H1 (cell line): ENCODE results near the gene ARID1B.

Experiments used
- CEBPB ChIP-seq: IDR thresholded peaks from 2 replicates; pipeline ENCODE4 v1.6.1; 2012; ENCODE audit warnings: low read depth, low read length
- CHD2 ChIP-seq: IDR thresholded peaks from 2 replicates; pipeline ENCODE4 v1.6.1; 2012; ENCODE audit warnings: low read length, improper control_type of control experiment
- NANOG ChIP-seq: IDR thresholded peaks from 2 replicates; pipeline ENCODE4 v1.6.1; 2011; ENCODE audit warnings: low read length, low read depth, mild to moderate bottlenecking, inconsistent platforms; ENCODE audit not compliant: insufficient read depth, poor library complexity, severe bottlenecking
- SP1 ChIP-seq: IDR thresholded peaks from 2 replicates; pipeline ENCODE4 v1.6.1; 2011; ENCODE audit warnings: low read depth, low read length
- SP4 ChIP-seq: IDR thresholded peaks from 2 replicates; pipeline ENCODE4 v1.6.1; 2012; ENCODE audit warnings: low read length, inconsistent platforms
- YY1 ChIP-seq: IDR thresholded peaks from 2 replicates; pipeline ENCODE4 v1.6.1; 2011; ENCODE audit warnings: low read depth, mild to moderate bottlenecking, low read length
- TF ChIP-seq, protein P1 (sequence below), 3 experiments: IDR thresholded peaks; 1 replicate in 2 of 3; 2 replicates in 1 of 3; pipeline versions ENCODE4 v1.5.1 to v1.6.1; 2011; ENCODE audit warnings: low read length in 3 of 3, mild to moderate bottlenecking in 3 of 3, inconsistent platforms in 2 of 3, low read depth in 1 of 3, moderate library complexity in 1 of 3; ENCODE audit not compliant: insufficient read depth in 1 of 3; ENCODE audit errors: control extremely low read depth in 1 of 3
- TF ChIP-seq, protein P2 (sequence below): IDR thresholded peaks from 2 replicates; pipeline ENCODE4 v1.6.1; 2012; ENCODE audit warnings: inconsistent platforms

GRCh38 chr6:156762547-156762946, 14.6 kb upstream of the ARID1B start:
- TF ChIP-seq SP1: no peak
- TF ChIP-seq, protein P1, sequence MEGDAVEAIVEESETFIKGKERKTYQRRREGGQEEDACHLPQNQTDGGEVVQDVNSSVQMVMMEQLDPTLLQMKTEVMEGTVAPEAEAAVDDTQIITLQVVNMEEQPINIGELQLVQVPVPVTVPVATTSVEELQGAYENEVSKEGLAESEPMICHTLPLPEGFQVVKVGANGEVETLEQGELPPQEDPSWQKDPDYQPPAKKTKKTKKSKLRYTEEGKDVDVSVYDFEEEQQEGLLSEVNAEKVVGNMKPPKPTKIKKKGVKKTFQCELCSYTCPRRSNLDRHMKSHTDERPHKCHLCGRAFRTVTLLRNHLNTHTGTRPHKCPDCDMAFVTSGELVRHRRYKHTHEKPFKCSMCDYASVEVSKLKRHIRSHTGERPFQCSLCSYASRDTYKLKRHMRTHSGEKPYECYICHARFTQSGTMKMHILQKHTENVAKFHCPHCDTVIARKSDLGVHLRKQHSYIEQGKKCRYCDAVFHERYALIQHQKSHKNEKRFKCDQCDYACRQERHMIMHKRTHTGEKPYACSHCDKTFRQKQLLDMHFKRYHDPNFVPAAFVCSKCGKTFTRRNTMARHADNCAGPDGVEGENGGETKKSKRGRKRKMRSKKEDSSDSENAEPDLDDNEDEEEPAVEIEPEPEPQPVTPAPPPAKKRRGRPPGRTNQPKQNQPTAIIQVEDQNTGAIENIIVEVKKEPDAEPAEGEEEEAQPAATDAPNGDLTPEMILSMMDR (IDR thresholded peaks at IDR 0.05; ENCODE audit: control extremely low read depth in 1 of 3, insufficient read depth in 1 of 3, low read depth in 1 of 3, low read length in 3 of 3): no peak
- TF ChIP-seq CHD2: no peak
- TF ChIP-seq YY1: no peak
- no peak for TF ChIP-seq NANOG
- TF ChIP-seq SP4: no peak
- TF ChIP-seq, protein P2, sequence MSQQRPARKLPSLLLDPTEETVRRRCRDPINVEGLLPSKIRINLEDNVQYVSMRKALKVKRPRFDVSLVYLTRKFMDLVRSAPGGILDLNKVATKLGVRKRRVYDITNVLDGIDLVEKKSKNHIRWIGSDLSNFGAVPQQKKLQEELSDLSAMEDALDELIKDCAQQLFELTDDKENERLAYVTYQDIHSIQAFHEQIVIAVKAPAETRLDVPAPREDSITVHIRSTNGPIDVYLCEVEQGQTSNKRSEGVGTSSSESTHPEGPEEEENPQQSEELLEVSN: no peak
- TF ChIP-seq CEBPB: no peak
